AG20443 (cell line): ENCODE data around the gene RND1.
"Not testable (repeated sequence)": the region's sequence is repeated elsewhere in the genome, so short reads cannot be mapped to it uniquely, and the experiment has no call there.

Source experiments
- DNase-seq: peaks from one replicate; pipeline ENCODE4 v3.0.0; 2012; ENCODE audit warnings: low spot score, mixed read lengths

Gene RND1

DNA sequence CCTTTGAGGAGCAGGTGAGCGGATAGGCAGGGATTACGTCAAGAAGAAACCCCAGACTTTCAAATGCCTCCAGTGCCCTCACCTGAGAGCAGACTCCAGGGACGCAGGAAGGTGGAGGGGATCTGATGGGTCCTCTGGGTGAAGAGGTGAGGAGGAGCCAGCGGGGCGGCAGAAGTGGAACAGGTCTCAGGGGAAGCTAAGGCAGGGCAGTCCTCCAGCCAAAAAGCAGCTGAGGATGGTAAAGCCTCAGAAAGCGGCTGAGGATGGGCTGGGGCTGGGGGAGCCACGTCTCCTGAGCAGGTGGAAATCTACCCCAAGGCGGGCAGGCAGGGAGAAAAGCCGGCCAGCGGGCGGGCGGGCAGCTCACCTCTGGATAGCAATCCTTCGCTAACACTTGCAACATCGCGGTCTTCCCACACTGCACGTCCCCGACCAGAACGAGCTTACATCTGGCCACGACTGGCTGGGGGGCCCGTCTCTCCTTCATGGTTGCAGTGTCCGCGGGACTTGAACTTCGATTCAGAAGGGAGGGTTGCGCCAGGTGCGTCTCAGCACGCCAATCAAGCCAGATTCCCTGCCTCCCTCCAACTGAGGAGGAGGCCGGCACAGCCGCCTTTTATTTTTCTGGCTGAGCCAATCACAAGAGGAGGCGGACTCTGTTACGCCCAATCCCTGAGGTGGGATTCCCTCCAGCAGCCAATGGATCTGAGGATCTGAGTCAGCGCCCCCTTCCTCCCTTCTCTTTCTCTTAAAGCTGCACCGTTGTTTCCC is at the start of gene RND1:
Gene RND1 (minus strand): TSS at position 590 of the 771 bp plus-strand sequence. CDS start 103 bp downstream, at position 487.
- DNase-seq, result peak; percentile 95

DNA sequence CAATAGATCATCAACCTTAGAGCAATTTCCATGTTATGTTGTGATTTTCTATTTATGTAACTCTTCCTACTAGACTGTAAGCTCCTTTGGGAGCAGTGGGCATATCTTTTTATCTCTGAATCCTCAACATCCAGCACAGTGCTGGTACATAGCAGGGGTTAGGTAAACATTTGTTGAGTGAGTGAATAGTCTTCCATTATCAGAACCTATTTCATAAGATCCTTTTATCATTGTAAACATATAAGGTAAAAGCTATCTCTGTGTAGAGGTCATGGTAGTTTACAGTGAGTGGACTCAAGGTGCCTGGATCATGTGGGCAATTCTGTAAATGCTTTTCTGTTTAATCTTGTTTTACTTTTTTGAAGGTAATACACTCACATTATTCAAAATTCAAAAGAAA is 44.5 kb upstream of the RND1 start:
- DNase-seq, result no peak

DNA sequence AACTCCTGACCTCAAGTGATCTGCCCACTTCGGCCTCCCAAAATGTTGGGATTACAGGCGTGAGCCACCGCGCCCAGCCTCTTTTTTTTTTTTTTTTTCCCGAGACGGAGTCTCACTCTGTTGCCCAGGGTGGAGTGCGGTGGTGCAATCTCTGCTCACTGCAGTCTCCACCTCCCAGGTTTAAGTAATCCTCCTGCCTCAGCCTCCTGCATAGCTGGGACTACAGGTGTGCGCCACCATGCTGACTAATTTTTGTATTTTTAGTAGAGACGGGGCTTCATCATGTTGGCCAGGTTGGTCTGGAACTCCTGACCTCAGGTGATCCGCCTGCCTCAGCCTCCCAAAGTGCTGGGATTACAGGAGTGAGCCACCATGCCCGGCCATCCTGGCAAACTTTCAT is 44.0 kb upstream of the RND1 start:
- not testable (repeated sequence) for DNase-seq

DNA sequence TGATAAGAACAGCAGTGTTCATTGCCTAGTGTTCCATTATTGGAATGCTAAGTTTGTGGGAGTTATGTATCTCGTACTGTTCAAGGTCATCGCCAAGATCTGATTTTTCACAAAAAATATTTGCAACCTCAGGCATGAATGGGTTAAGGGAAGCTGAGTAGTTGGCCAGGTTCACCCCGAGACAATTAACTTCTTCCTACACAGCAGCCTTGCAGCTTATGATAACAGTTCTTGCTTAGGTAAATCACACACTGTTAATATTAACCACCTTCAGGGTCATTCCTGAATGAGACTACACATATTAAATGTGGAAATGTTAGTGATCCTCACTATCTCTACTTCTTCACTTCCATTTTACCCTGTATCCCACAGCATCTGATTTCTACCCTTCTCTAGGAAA is 41.6 kb upstream of the RND1 start:
- no peak for DNase-seq

DNA sequence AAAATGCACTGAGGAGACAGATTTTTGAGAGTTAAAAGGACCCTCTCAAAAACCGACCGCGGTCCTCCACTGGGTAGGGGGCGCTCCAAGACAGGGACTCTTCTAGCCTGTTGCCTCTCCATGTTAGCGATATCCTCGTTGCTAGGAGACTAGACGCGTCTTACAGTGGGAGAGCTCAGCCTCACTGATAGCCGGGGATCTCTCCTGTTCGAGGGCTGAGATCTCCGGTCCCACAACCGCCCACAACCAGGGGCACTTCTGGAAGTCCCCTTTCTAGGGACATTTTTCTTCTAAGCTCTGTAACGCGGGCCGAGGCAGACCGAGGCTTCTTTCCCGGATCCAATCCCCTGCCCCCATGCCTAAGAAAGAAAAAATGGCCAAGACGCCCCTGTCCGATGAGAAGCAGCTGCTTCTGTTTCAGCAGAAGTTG is 38.3 kb upstream of the RND1 start:
- peak; percentile 79 for DNase-seq

DNA sequence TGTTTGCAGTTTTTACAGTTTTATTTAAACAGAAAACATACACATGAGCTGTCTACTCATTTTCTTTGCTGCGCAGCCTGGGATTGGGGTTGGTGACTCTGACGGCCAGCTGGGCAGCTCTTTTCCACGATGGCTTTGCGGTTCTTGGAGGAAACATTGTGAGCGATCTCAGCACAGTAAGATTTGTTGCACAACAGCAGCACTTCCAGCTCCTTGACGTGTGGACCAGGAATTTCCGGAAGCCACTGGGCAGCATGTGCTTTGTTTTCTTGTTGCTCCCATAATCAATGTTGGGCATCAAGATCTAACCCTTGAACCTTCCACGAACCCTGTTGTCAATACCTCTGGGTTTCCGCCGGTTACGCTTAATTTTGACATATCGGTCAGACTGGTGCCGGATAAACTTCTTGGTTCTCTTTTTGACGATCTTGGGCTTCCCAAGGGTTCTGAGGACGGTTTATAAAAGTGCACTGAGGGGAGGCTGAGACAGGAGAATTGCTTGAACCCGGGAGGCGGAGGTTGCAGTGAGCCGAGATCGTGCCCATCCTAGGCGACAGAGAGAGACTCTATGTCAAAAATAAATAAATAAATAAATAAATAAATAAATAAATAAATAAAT is 37.8 kb upstream of the RND1 start:
- DNase-seq, result peak; percentile 34

DNA sequence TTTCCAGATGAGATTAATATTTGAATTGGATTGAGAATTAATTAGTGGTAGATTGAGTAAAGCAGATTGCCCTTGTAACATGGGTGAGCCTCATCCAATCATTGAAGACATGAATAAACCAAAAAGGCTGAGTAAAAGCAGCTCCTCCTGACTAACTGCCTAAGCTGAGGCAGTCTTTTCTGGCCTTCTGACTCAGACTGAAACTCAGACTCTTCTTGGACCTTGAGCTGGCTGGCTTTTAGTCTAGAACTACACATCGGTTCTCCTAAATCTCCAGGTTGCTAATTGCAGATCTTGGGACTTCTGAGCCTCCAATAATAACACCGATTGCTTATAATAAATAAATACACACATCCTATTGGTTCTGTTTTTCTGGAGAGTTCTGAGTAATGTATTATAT is 35.6 kb upstream of the RND1 start:
- DNase-seq, result peak; percentile 58

DNA sequence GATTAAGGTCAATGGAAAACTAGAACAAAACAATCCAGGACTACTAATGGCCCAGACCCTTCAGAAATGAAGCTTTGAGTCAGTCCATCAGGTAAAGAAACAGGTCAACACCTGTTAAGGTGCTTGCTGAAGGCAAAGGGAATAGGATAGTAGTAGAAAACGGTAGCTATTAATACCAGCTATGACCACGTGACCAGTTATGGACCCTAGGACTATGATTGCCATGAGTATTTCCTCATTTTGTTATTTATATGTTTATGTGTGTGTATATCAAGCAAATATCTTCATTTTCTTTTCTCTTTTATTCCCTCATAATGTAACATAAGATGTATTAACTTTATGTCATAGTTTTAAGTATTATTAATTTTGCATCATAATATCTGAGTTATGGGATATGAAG is 34.0 kb upstream of the RND1 start:
- no peak for DNase-seq

DNA sequence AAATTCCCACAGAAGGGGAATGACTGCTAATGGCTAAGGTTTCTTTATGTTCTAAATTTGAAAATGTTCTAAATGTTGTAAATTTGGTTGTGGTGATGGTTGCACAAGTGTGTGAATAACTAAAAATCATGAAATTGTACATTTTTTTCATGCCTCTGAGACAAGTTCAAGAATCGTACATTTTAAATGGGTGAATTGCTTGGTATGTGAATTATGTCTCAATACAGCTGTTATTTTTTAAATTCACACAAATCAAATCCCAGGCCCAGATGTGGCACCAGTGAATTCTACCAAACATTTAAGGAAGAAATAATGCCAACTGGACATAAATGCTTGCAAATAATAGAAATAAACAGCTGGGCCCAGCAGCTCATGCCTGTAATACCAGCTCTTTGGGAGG is 28.6 kb upstream of the RND1 start:
- no peak for DNase-seq

DNA sequence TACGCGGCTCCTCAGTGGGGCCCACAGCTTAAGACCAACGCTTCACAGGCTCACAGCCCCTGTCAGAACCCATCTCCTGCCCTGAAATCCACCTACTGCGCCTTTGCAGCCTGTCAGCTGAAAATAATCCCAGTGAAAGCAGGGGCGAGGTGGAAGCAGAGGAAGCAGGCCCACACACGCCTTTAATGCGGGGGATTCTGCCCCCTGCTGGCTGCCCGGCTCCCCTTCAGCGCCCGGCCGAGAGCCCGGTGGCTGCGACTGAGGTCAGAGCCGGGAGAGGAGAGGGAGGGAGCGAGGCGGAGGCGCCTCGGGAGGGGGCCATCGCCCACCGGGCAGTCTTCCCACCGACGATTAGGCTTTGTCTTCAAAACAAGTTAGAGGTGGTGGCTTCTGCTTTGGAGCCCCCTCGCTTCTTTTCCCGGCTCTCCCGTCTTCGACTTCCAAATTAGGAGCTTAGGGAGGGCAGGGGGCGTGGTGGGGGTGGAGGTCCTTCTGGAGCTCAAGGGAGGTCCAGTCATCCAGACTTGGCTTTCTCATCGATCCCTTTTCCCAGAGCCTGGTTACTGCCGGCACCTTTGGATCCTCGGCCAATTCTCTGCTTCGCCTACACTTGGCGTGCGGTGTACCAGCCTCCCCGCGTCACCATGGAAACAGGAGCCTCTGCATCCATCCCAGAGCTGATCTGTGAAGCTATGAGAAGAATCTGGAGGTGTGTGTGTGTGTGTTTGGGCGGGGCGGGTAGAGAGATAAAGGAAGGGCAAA is 25.2 kb upstream of the RND1 start:
- peak; percentile 90 for DNase-seq

DNA sequence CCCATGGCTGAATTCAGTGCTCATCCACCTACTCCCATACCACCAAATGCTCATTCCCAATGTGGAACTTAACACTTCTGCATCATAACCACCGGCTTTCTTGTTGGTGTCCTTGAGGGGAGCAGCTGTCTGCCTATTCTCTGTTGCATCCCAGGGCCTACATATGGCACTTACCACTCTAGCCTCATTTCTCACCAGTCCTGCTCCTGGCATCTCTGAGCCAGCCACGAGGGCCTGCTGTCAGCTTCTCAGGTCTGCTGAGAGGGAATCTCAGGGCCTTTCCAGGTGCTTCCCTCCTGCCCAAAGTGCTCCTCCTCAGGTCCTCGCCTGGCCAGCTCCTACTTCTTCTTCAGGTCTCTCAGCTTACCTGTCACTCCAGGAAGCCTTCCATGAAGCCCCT is 24.0 kb upstream of the RND1 start:
- no peak for DNase-seq

DNA sequence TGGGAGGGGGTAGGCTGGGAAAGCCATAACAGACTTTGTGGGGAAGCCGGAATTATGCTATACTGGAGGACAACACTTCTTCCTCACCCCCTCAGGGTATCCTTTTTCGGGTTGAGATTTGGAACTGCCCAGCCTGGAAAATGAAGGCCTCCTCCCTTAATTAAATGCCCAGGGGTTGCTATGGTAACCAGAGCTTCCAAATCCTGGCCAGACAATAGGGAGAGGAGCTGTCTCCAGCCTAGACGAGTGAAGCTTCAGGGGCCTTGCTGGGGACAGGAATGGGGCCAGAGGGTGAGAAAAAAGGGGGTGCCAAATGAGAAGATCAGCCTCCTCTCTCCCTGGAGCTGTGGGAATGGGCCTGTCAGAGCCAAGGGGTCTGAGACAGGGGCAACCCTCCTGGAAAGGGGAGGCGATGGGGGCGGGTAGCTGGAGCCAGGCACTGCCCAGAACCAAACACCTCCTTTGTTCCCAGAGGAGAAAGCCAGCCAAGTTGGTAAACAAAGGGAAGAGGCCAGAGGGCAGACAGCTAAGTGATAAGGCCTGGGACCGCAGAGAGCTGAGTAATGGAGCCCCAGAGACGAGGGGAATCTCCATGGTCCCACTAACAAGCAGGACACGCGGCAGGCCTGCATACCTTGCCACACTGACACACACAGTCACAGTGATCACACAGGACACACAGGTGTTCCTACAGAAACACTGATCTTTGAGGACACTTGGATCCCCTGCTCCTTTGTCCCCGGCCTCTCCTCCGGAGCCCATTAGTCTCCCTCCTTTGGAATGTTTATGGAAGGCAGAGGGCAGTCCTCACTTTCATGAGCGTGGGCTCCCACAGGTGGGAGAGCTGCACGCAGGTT is 17.9 kb upstream of the RND1 start:
- DNase-seq, result no peak

DNA sequence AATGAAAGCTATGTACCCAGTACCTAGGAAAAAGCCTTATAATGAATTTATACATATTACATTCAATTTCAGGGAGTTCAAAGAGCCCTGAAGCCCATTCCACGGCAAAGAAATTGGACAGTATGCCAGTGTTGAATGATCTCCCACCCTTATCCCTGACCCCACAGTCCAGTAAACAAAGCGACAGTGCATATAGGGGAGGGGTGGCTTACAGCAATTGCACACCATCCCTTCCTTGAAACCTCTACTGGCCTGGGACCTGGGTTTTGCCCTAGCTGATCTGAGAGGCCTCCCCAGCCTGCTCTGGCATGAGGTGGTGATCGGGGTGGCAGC is 17.3 kb upstream of the RND1 start:
- no peak for DNase-seq

DNA sequence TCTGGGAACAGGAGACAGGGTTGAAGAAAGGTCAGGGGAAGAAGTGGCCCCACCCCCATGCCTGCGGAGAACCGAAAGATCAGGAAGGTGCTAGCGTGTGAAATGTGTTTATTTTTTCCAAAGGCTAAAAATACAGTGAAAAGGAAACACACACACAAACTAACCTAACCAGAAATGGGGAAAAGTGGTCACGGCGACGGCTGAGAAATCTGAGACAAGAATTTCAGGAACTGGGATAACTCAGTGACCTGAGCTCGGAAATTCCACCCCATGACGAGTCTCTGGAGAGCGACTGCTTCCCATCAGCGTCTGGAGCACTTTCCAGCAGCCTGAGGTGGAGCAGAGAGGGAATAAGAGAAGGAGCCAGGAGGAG is 16.6 kb upstream of the RND1 start:
- peak; percentile 50 for DNase-seq

DNA sequence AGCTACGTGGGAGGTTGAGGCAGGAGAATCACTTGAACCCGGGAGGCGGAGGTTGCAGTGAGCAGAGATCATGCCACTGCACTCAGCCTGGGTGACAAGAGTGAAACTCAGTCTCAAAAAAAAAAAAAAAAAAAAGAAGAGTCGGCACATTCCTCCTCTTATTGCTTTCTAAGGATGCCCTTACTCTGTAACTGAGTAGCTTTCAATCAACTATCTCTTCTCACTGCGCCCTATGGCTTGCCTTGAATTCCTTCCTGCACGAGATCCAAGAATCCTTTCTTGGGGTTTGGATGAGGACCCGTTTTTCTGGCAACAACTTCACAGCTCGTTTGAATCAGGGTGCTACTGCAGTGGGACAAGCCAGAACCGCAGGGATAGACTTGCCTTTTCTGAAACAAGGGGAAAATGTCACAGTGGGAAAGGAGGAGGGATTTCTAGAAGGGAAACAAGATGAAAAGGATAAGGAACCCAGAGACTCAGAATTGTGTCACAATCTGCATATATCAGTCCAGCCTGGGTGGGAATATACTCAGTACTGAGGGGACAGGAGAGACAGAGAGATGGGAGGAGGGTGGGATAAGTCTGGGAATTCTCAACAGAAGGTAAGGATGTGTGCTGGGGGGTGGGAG is 16.1 kb upstream of the RND1 start:
- no peak for DNase-seq

DNA sequence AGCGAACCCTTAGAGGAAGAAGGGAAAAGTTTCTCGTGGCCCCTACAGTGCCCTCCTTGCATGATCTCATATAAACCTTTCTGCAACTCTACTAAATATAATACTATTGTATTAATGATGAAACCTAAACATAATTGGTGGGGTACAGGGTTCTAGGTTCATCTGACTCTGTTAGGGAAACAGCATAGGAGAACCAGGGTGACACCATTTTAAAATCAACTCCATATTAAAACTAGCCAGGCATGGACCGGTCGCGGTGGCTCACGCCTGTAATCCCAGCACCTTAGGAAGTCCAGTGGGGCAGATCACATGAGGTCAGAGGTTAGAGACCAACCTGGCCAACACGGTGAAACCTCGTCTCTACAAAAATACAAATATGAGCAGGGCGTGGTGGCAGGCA is 15.0 kb upstream of the RND1 start:
- DNase-seq, result no peak

DNA sequence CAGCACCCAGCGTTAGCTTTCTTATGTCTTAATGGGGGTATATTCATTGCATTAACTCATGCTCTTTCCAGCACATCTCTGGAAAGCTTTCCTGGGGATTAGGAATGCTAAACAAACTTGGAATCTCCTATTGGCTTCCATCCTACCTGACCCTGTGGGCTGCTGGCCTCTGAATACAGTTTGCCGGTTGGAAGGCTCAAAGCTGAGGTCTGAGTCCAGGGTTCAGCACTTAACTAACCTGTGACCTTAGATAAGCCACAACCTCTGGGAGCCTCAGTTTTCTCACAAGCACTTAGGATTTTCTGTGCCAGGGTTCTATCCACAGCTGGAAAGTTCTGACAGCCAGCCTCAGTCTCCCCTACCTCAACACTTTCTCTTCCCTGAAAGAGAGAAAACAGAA is 12.9 kb upstream of the RND1 start:
- DNase-seq, result no peak

DNA sequence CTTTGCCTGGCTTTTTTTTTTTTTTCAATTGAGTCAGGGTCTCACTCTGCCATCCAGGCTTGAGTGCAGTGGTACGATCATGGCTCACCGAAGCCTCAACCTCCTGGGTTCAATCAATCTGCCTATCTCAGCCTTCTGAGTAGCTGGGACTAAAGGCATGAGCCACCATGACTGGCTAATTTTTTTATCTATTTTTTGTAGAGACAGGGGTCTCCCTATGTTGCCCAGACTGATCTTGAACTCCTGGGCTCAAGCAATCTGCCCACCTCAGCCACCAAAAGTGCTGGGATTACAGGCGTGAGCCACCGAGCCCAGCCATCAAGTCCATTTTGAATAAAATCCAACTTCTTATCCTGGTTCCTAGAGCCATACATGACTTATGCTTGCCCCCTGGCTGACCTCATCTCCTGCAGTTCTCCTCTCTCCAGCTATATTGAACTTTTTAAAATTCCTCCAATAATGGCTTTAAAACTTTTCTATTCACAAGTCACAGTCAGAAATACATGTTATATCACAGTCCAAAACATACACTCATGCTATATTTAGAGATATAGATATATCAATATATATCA is 10.4 kb upstream of the RND1 start:
- DNase-seq, result no peak

DNA sequence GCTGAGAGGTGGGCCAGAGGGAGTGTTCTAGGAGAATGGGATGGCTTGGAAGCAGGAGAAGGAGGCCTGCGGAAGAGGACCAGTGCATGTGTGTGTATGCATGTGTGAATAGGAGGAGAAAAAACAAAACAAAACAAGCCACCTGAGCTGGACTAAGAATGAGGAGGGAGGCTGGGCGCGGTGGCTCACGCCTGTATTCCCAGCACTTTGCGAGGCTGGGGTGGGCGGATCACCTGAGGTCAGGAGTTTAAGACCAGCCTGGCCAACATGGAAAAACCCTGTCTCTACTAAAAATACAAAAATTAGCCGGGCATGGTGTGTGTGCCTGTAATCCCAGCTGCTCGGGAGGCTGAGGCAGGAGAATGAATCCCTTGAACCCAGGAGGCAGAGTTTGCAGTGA is 7.9 kb upstream of the RND1 start:
- DNase-seq, result not testable (repeated sequence)

DNA sequence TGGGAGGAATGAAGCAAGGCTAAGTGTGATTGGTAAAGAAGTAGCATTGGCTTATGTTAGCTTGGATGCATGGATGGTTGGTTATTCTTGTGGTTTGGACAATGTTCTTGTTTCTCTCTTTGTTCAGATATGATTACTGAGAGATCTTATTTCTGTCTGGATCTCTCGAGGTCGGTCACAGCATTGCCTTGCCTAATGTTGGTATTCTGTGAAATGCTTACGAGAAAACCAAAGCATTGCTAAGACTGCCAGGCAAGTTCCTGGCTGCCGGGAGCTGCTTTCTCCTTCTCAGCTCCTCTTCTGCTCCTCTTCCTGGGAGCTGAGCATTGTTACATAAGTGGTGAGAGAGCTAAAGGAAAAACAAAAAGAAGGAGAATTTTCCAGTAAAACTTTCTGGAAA is 7.4 kb upstream of the RND1 start:
- DNase-seq, result no peak

DNA sequence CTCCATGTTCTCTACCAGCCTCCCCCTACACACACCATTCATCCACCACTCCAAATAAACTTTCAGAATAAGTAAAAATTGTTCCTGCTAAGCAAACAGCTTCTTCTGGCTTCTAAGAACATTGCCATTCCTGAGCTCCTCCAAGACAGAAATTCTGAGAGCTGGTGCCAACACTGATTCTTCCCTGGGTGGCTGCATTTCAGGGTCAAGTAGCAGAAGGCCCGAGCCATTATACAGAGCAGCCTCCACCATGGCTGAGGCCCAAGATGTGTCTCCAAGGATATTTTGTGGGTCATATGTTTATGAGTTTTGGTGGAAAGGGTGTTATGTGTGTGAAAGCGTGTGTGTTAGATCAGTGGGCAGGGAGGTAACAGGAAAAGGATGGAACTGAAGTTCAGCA is 3.5 kb upstream of the RND1 start:
- no peak for DNase-seq

DNA sequence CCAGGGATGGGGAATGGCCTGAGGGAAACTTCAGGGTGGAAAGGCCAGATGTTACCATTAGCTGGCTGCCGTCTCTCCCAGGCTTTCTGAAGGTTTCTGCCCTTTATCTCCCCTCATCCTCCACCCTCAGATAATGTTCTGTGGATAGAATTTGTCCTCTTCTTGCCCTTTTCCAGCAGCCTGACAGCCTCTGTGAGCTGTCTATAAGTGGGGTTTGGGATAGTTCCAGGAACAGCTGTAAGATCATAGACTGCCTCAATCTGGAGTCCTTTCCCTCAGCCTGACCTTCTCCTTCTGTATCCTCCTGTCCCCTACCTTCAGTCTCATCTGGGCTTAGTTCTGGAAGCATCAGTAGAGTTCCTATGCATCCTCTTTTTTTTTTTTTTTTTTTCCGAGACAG is 2.8 kb upstream of the RND1 start:
- no peak for DNase-seq
